GM18870 (cell line): ENCODE measurements around the gene DNAI4.
A peak's percentile ranks its signal among the peaks of the same experiment; 100 is the strongest.
"Not testable (repeated sequence)": the region's sequence is repeated elsewhere in the genome, so short reads cannot be mapped to it uniquely, and the experiment has no call there.

Experiments
- ATAC-seq: cut with Tn5 transposase; IDR thresholded peaks from one replicate; pipeline ENCODE4 v1.9.1; 2021; ENCODE audit warnings: moderate library complexity; ENCODE audit not compliant: unreplicated experiment

The DNAI4 gene

GRCh38 chr1:66924756-66925557 lies at the start of gene DNAI4, which contains the start of gene MIER1:
Gene DNAI4, minus strand, starts transcription at chr1:66924856. Its CDS starts 25 bp downstream, at chr1:66924831.
Gene MIER1, plus strand, starts transcription at chr1:66924990. Its CDS starts 39 bp downstream, at chr1:66925029.
- ATAC-seq, result peak; percentile 75

- no peak for ATAC-seq
Measured at GRCh38 chr1:66968574-66968973, 43.9 kb upstream of the DNAI4 start.

GRCh38 chr1:66966188-66966873 lies 41.7 kb upstream of the DNAI4 start:
- not testable (repeated sequence) for ATAC-seq

- ATAC-seq, result no peak
Measured at GRCh38 chr1:66957938-66958337, 33.3 kb upstream of the DNAI4 start.

- ATAC-seq, result peak; percentile 85
Measured at GRCh38 chr1:66954208-66954607, 29.6 kb upstream of the DNAI4 start.

- no peak for ATAC-seq
Measured at GRCh38 chr1:66951513-66951912, 26.9 kb upstream of the DNAI4 start.

- no peak for ATAC-seq
Measured at GRCh38 chr1:66947267-66947666, 22.6 kb upstream of the DNAI4 start.

GRCh38 chr1:66945316-66945715 lies 20.7 kb upstream of the DNAI4 start:
- no peak for ATAC-seq

- no peak for ATAC-seq
Measured at GRCh38 chr1:66944330-66945274, 19.9 kb upstream of the DNAI4 start.

- ATAC-seq, result no peak
Measured at GRCh38 chr1:66943361-66943969, 18.8 kb upstream of the DNAI4 start.

- ATAC-seq, result no peak
Measured at GRCh38 chr1:66940981-66941380, 16.3 kb upstream of the DNAI4 start.

- ATAC-seq, result no peak
Measured at GRCh38 chr1:66938613-66939012, 14.0 kb upstream of the DNAI4 start.

GRCh38 chr1:66937529-66938234 lies 13.0 kb upstream of the DNAI4 start:
- ATAC-seq, result no peak

- ATAC-seq, result no peak
Measured at GRCh38 chr1:66933887-66934700, 9.4 kb upstream of the DNAI4 start.

- ATAC-seq, result no peak
Measured at GRCh38 chr1:66932291-66932690, 7.6 kb upstream of the DNAI4 start.

- no peak for ATAC-seq
Measured at GRCh38 chr1:66931590-66931989, 6.9 kb upstream of the DNAI4 start.

- ATAC-seq, result no peak
Measured at GRCh38 chr1:66930823-66931174, 6.1 kb upstream of the DNAI4 start.

- ATAC-seq, result peak; percentile 45
Measured at GRCh38 chr1:66929999-66930822, 5.6 kb upstream of the DNAI4 start.

GRCh38 chr1:66929691-66929998 lies 5.0 kb upstream of the DNAI4 start:
- no peak for ATAC-seq
